ENCODE results near the gene C14orf93.

- TF ChIP-seq POLR2A (IDR thresholded peaks at IDR 0.05) (no peak), CTCF (IDR thresholded peaks at IDR 0.05) (no peak), POLR2AphosphoS5 (IDR thresholded peaks at IDR 0.05; ENCODE audit: insufficient read depth in 1 of 2, low read depth in 1 of 2) (peak in 1 of 2 donors; percentile 32)
Observed at GRCh38 chr14:22991852-22992251, 18.1 kb downstream of the C14orf93 start.
